ENCODE results near the gene UBXN10.
"Not testable (repeated sequence)": the region's sequence is repeated elsewhere in the genome, so short reads cannot be mapped to it uniquely, and the experiment has no call there.

Gene UBXN10

GRCh38 chr1:20197329-20197791 lies 11.5 kb downstream of the UBXN10 start:
- FAIRE-seq, result no peak
- DNase-seq (ENCODE audit: extremely low spot score, insufficient read length, low read depth), result no peak

- DNase-seq (ENCODE audit: extremely low spot score, insufficient read length, low read depth), result no peak
- no peak for FAIRE-seq
Measured at GRCh38 chr1:20198296-20198695, 12.4 kb downstream of the UBXN10 start.

DNA sequence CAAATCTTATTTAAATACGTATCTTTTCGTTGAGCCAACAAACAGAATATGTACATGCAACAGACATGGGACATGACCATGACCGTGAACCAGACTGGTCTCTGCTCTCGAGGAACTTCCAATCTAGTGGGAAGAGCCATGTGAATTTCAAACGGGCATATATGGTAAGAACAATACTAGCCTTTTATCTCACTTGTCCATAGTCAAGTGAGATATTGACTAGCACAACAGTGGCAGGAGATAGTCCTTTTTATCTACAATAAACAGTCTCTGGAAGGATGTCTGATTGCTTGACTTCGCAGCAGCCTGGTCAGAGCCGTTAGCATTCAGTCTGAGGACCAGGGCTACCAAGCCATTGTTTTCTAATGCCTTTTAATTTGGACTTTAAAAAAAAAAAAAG lies 13.0 kb downstream of the UBXN10 start:
- FAIRE-seq, result no peak
- no peak for DNase-seq (ENCODE audit: extremely low spot score, insufficient read length, low read depth)

DNA sequence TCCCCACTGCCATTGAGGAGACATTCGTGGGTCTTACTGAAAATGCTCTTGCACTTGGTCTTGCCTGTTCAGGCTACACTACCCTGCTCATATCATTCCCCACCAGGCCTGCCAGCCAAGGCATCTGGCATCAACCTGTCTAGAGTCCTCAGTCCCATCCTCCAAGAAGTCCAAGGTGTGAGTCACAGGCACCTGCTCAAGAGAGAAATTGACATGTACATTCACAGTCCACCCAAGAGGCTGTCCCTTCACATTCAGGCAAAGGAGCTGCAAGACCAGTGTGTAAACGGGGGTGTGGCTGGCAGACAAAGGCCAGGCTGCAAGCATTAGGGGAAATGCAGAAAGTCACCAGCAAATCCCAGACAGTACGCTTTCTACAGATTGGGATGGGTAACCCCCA lies 13.5 kb downstream of the UBXN10 start:
- DNase-seq (ENCODE audit: extremely low spot score, insufficient read length, low read depth) (no peak), FAIRE-seq (no peak)

- FAIRE-seq (no peak), DNase-seq (ENCODE audit: extremely low spot score, insufficient read length, low read depth) (no peak)
Measured at GRCh38 chr1:20199840-20200239, 13.9 kb downstream of the UBXN10 start.

- no peak for DNase-seq (ENCODE audit: extremely low spot score, insufficient read length, low read depth)
- no peak for FAIRE-seq
Measured at GRCh38 chr1:20200966-20201365, 15.1 kb downstream of the UBXN10 start.

DNA sequence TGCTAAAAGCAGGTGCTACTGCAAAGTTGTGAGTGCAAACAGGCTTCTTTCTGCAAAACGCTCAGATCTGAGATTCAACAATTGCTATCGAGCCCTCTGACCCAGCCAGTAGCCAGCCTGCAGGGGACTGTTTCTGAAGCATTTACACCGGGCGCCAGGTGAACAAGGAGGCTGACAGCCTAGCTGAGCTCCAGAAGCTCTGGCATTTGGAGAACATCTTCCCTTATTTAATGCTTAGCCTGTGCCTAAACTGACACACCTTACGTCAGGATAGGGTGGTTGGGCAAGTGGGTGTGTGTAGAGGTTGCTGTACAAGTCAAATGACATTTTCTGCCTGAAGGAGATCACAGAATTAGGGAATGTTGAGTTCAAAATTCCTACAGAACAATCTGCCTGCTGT lies 16.3 kb downstream of the UBXN10 start:
- FAIRE-seq (no peak), DNase-seq (ENCODE audit: extremely low spot score, insufficient read length, low read depth) (no peak)

- DNase-seq (ENCODE audit: extremely low spot score, insufficient read length, low read depth) (no peak), FAIRE-seq (no peak)
Measured at GRCh38 chr1:20207546-20207945, 21.6 kb downstream of the UBXN10 start.

- FAIRE-seq (no peak), DNase-seq (ENCODE audit: extremely low spot score, insufficient read length, low read depth) (no peak)
Measured at GRCh38 chr1:20209471-20209870, 23.6 kb downstream of the UBXN10 start.

GRCh38 chr1:20210736-20211460 lies 25.0 kb downstream of the UBXN10 start:
- DNase-seq (ENCODE audit: extremely low spot score, insufficient read length, low read depth) (no peak), FAIRE-seq (no peak)

DNA sequence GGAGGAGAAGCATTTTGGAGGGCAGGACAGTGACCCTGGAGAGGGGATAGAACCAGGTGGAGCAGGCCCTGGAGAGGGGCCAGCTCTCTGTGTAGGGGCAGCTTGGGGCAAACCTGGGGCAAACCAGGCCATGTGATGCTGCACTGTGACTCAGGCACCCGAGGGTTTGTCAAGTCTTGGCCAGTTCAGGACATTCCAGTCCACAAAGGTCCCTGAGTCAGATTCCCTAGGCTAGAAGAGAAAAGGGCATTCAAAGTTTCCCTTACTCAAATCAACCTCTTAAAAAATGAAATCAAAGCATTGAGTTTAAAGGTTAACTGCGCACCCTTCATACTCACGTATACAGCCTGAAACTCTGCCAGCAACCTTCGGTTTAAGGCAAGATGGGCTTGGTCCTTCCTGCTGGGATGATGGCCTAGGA lies 25.6 kb downstream of the UBXN10 start:
- no peak for FAIRE-seq
- no peak for DNase-seq (ENCODE audit: extremely low spot score, insufficient read length, low read depth)

GRCh38 chr1:20212085-20212684 lies 26.3 kb downstream of the UBXN10 start:
- DNase-seq (ENCODE audit: extremely low spot score, insufficient read length, low read depth) (no peak), FAIRE-seq (no peak)

DNA sequence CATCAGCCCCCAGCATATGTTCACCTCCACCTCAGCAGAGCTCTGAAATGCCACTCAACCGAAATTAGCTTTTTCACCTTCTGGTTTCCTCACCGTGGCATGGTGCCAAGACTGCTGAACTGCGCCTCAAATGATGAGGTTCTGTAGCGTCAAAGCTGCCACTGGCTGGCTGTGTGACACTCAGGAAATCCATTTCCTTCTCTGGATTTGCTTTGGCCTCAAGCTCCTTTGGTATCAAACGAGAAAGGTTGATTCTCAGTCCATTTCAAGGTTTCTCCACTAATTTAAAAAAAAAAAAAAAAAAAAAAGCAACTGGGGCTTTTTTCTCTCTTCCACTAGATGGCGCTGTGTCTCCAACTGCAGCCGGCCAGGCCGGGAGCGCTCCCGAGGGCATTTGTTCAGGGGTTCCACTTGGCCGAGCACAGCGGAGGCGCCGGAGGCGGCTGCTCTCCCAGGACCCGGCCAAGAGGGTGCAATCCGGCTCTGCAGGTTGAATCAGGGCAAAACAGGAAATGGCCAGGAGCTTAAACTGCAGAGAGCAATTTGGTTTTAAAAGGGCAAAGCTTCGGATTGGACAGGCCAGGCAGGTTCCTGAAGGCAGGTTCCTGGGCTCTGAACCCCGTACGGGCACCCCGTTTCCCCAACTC lies 26.9 kb downstream of the UBXN10 start:
- FAIRE-seq (peak; percentile 85), DNase-seq (ENCODE audit: extremely low spot score, insufficient read length, low read depth) (peak; percentile 36)

DNA sequence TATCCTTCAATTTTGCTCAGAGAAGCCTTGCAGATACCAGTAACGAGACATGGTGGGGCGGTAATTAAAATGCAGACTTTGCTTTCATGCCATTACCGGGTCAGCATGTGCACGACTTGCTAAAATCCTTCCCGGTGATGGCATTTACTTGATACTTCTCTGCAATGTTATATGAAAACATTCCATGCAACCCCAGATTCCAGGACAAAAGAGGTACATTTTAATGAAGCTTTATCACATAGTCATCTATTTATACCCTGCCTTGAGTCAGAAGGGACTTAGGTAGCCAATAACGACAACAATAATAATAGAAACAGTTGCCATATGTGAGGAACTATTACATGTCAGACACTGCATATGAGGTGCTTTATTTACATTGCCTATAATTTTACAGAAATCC lies 29.8 kb downstream of the UBXN10 start:
- DNase-seq (ENCODE audit: extremely low spot score, insufficient read length, low read depth) (no peak), FAIRE-seq (no peak)

GRCh38 chr1:20216574-20216973 lies 30.7 kb downstream of the UBXN10 start:
- DNase-seq (ENCODE audit: extremely low spot score, insufficient read length, low read depth), result peak; percentile 25
- FAIRE-seq, result peak; percentile 71

GRCh38 chr1:20219053-20219452 lies 33.2 kb downstream of the UBXN10 start:
- not testable (repeated sequence) for DNase-seq (ENCODE audit: extremely low spot score, insufficient read length, low read depth); FAIRE-seq

- DNase-seq (ENCODE audit: extremely low spot score, insufficient read length, low read depth) (no peak), FAIRE-seq (no peak)
Measured at GRCh38 chr1:20220036-20220435, 34.1 kb downstream of the UBXN10 start.

DNA sequence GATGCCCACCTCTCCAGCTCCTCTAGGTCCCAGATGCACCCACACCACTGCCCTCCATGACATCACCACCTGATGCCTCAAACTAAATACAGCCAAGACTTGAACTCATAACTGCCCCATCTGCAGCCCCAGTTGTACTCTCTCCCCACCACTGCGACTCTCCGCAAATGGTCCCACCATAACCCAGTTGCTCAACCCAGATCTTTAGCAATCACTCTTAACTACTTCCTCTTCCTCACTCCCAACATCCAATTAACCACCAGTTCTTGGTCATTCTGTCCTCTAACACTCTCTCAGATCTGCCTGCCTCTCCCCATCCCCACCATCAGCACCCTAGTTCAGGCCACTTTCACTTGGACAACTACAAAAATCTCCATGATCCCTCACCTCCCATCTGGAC lies 37.2 kb downstream of the UBXN10 start:
- DNase-seq (ENCODE audit: extremely low spot score, insufficient read length, low read depth) (no peak), FAIRE-seq (no peak)

DNA sequence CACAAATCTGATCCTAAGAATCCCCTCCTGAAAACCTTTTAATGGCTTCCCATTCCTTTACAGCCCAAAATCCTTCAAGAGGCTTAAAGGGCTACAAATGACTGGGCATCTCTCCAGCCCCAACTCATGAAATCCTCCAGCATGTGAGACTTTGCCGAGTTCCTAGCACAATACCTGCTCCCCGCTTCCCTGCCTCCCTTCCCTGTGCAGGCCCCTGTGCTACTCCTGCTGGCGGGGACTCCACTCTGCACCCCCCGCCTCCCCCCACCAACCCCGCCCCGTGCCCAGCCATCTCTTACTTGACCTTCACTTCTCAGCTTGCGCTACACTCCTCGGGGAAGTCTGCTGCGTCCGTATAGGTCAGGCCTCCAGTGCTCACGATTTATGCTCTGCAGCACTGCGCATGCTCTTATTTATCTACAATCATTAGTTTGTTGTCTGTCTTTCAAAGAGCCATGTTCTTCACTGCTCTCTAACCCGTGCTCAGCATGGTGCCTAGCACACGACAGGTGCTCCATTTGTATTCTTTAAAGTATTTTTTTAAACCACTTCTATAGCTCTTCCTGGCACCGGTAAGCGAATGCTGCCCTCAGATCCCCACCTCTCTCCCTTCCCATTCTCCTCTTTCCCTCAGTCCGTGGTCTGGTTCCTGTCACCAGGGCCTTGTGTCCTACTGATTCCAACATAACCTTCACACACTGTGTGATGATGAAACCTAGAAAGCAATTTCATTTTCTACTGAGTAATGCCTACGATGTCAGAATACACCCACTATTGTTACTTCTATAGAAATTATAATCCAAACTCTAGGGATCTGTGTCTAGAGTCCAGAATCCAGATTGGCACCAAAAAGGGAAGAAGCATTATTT lies 37.9 kb downstream of the UBXN10 start:
- FAIRE-seq (no peak), DNase-seq (ENCODE audit: extremely low spot score, insufficient read length, low read depth) (no peak)

DNA sequence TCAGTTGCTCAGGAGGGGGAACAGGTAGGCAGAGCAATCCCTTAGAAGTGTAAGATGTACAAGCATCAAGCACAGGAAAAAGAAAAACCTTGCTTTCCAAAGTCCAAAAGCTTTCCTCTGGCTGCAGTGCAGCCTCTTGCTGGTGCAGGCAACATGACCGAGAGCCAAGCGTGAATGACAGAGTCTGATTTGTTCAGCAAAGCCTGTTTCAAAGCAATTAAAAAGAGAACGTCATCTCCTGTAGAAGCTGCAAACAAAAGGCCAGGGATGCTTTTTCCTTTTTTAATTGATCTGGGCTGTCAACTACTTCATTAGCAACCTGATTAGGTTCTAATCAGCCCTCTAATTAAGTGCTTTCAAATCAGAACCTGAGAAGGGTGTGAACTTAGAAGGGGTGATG lies 38.6 kb downstream of the UBXN10 start:
- DNase-seq (ENCODE audit: extremely low spot score, insufficient read length, low read depth), result no peak
- FAIRE-seq, result no peak
